ENCODE results near the gene SPRY1.

DNA sequence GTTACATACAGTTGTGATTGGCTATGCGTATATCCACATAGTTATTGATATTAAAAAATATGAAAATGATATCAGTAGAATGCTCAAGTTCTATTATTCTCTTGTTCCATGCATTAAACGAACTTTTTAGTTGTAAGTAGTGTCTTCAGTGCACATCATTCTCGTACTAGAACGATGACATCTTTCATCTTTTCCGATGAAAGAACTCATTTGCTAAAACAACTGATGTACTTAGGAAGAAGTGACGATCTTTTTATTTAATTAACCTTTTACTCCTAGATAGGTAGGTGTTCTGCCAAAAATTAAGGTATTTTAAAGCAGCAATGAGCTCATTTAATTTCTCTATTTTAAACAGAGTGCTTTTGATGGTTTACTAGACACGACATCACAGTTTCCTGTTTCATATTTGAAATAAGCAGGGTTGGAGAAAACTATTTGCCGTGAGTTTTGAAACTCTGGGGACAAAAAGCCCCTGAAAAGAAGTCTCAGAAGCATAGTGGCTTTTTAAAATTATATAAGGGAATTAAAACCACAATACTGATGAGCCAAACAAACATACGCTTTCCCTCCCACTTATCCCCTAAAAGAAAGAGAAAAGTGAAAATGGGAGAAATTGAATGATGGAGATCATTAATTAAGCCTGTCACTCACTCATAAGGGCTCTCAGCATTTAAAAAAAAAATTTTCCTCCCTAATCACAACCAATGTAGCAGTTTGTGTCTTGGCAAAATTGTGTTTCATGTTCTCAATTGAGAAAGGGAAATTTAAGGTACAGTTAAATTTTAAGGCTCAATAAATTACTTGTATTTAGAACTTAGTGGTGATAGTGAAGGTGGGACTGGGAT is 25.6 kb downstream of the SPRY1 start:
- TF ChIP-seq, protein P1, sequence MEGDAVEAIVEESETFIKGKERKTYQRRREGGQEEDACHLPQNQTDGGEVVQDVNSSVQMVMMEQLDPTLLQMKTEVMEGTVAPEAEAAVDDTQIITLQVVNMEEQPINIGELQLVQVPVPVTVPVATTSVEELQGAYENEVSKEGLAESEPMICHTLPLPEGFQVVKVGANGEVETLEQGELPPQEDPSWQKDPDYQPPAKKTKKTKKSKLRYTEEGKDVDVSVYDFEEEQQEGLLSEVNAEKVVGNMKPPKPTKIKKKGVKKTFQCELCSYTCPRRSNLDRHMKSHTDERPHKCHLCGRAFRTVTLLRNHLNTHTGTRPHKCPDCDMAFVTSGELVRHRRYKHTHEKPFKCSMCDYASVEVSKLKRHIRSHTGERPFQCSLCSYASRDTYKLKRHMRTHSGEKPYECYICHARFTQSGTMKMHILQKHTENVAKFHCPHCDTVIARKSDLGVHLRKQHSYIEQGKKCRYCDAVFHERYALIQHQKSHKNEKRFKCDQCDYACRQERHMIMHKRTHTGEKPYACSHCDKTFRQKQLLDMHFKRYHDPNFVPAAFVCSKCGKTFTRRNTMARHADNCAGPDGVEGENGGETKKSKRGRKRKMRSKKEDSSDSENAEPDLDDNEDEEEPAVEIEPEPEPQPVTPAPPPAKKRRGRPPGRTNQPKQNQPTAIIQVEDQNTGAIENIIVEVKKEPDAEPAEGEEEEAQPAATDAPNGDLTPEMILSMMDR (IDR thresholded peaks at IDR 0.05; ENCODE audit: insufficient read depth, low read length) = no peak
- TF ChIP-seq POLR2AphosphoS5 (IDR thresholded peaks at IDR 0.05; ENCODE audit: low read depth) = no peak
- TF ChIP-seq, protein P2, sequence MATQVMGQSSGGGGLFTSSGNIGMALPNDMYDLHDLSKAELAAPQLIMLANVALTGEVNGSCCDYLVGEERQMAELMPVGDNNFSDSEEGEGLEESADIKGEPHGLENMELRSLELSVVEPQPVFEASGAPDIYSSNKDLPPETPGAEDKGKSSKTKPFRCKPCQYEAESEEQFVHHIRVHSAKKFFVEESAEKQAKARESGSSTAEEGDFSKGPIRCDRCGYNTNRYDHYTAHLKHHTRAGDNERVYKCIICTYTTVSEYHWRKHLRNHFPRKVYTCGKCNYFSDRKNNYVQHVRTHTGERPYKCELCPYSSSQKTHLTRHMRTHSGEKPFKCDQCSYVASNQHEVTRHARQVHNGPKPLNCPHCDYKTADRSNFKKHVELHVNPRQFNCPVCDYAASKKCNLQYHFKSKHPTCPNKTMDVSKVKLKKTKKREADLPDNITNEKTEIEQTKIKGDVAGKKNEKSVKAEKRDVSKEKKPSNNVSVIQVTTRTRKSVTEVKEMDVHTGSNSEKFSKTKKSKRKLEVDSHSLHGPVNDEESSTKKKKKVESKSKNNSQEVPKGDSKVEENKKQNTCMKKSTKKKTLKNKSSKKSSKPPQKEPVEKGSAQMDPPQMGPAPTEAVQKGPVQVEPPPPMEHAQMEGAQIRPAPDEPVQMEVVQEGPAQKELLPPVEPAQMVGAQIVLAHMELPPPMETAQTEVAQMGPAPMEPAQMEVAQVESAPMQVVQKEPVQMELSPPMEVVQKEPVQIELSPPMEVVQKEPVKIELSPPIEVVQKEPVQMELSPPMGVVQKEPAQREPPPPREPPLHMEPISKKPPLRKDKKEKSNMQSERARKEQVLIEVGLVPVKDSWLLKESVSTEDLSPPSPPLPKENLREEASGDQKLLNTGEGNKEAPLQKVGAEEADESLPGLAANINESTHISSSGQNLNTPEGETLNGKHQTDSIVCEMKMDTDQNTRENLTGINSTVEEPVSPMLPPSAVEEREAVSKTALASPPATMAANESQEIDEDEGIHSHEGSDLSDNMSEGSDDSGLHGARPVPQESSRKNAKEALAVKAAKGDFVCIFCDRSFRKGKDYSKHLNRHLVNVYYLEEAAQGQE (IDR thresholded peaks at IDR 0.05; ENCODE audit: insufficient replicate concordance, low read depth) = no peak
- TF ChIP-seq SPI1 (IDR thresholded peaks at IDR 0.05; ENCODE audit: borderline replicate concordance, low read depth) = no peak
